AG08396 (cell line): ENCODE results near the gene KIDINS220.
A peak's percentile ranks its signal among the peaks of the same experiment; 100 is the strongest.

Experiments used
- DNase-seq: peaks from one replicate; pipeline ENCODE4 v3.0.0; 2012; ENCODE audit warnings: low spot score, mixed read lengths

Gene KIDINS220

DNA sequence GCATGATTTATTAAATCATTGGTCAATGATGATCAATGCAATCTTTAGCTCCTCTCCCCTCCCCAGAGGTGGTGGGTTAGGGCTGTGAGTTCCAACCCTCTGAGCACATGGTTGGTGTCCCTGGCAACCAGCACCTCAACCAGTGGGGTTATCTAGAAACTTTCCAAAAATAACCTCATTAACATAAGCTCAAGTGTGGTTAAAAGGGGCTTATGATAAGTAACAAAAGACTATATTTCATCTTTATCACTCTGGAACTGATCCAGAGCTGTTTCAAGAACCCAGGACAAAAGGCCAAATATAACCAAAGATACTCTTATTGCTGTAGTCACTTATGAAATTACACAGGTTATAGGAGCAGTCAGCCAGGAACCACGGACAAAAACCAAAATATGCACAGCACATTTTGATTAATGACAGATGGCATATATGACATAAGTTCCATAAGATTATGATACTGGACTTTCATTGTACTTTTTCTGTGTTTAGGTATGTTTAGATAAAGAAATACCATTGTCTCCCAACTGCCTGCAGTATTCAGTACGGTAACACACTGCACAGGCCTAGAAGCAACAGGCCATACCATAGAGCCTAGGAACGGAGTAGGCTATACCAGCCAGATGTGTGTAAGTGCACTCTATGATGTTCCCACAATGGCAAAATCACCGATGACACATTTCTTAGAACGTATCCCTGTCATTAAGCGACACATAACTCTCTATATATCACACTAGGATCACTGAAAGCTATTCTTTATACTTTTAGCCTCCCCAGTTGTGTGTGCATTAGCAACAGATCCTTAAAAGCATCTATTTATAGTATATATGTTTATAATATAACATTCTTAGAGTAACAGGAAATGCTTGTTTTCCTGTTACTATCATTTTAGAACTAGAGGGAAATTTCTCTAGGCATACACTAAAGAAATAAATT is 31.9 kb downstream of the KIDINS220 start:
- DNase-seq = no peak

DNA sequence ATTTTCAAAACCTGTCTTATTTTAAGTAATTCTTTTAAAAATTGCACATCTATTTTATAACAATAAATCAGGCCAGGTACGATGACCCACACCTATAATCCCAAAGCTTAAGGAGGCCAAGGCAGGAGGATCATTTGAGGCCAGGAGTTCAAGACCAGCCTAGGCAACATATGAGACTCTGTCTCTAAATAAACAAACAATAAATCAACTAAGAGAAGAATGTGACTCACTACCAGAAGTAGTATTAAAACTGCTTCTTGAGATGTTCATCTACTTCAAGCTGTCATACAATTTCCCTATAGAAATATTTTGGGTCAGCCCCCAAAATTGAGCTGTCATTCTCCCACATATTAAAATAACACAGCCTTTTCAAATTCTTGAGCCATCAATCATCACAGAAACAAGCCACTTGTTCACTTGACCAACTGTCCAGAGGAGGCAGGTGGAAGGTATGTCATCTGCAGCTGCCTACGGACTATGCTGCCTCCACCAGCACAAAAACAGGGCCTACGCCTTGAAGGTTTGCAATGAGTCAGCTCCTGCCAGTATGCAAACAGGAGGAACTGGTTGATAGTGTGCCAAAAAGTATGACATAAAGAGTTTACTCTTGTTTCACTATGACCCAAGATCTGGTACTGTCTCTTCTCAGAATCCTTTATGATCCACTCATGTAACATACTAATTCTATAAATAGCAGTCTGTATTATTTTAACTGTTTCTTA is 33.6 kb downstream of the KIDINS220 start:
- peak; percentile 70 for DNase-seq

DNA sequence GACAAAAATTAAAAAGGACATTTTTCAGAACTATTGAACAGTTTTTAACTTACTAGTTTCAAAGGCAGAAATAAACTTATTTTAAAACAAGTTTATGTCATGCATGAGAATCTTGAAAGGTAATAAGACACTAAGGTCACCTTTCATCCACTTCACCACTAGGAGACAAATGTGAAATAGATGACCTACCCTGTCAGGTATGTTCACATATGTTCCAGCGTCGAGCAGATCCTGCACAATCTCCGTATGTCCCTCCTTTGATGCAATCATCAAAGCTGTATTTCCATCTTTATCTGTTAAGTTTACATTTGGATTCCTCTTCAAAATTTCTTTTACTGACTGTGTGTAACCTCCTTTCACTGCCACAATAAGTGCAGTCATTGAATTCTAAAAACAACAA is 34.7 kb downstream of the KIDINS220 start:
- DNase-seq = no peak

DNA sequence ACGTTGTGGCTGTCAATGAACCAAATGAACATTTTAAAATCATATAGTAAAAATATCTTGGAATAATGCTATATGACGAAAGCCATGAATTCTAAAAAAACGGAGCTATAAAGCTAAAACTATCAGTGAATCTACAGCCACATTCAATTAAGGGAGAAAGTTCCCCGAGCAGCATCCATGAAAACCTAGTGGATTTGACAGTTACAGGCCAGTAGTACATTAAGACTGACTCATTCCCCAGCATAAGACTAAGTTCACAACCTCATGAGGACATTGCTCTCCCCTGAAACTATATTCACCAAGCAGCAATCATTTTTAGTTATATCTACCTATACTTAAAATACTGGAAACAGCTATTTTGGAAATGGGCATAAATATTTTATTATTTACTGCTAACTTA is 36.6 kb downstream of the KIDINS220 start:
- no peak for DNase-seq

DNA sequence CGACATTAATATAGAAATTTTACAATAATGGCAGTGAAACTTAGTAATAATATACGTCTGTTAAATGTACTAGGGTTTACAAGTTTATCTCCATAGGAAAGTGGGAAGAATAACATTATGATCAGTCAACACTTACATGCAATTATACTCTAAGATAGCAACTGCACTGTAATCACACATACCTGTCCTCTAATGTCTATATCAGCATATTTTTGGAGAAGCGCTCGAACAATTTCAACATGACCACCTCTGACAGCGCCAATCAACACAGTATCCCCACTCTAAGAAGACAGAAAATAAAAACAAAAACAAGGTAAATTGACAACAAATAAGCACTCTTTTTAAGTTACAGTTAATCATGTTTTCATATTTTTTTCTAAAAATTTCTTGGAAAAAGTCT is 37.2 kb downstream of the KIDINS220 start:
- DNase-seq = no peak

DNA sequence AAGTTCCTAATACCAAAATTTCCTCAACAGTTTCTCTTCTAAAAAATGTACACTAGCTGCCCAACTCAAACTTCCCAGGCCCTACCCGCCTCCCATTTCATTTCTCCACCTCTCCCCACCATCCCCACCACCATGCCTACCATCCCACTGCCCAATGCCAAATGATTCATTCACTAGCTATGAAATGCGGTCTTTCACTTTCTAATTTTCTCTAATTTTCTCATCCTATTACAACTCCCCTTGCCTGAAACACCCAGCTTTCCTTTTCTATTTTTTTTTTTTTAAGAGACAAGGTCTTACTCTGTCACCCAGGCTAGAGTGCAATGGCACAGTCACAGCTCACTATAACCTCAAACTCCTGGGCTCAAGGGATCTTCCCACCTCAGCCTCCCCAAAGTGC is 38.4 kb downstream of the KIDINS220 start:
- no peak for DNase-seq

DNA sequence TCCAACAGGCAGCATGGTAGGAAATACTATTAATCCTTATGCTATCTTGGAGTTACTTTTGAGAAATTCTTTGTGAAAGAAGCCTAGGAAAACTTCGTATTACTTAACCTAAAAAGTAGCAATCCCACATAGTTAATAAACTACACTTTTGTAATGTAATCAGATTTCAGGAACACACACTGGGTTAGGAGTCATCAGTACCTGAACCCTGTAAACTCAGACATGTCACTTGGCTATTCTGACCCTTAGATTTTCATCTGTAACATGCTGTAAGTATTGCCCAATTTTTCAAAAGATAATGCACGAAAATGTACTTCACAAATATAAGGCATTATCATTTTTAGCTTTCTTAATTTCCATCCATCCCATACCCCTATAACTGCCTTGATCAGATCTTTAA is 39.0 kb downstream of the KIDINS220 start:
- DNase-seq = no peak

DNA sequence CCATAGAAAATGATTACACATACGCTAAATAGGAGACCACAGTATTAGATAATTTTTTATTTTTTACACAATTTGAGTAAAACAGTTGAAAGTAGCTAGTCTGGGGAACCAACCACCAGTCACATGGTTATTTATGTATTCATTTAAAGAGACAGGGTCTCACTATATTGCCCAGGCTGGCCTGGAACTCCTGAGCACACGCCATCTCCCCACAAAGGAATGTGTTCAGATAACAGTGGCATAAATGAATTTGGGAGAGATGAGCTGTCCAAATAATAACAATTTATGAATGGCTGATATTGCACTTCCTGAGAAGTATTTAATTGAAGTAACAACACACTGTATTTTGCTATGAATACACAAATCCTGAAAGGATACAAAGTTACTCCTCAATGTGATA is 39.7 kb downstream of the KIDINS220 start:
- no peak for DNase-seq

DNA sequence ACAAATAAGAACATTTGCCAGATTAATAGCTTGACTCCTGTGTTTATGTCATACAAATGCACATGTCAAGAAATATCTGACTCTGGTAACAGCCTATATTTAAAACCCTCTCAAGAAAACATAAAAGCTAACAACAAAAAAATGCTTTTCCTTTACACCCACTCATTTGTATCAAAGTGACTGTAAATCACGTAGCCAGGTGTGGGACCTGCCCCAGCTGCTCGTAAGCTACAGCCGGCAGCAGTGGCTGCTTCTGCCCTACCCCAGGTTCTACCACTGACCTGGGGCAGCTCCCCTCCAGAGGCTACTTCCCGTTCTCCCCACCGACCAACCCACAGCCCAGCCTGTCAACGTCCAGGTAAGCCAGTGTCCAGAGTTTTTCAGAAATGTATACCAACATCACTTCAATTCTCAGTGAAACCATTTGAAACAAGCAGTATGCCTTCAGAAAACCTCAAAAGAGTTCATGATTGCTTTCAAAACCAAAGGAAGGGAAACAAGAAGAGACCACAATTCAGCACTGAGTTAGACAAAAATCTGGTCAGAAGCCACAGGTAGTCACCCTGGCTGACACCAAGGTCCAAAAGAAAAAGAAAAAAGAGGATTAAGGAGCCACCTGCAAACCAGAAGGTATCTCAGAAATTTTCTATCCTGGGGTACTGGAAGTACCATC is 40.4 kb downstream of the KIDINS220 start:
- no peak for DNase-seq

DNA sequence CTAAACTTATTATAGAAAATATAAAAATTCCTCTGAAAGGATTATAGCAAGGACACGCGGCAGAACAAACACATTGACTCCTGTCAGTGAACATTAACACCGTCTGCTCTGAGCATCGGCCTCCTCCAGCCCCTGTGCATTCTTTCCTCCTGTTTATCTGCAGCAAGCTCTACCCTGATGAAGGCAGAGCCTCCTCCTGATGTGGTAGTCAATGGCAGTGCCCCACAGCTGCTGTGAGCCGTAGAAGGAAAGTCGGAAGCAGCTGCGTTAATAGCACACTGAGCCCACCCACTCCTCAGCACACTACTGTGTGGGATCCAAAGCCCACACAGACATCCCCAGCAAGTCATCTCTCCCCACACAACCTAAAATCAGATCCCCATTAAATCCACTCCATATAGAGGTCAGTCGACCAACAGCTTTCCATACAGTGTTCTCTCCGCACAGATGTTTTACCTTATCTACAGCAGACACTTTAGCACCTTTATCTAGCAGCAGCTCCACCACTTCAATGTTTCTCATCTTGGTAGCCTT is 41.0 kb downstream of the KIDINS220 start:
- no peak for DNase-seq

DNA sequence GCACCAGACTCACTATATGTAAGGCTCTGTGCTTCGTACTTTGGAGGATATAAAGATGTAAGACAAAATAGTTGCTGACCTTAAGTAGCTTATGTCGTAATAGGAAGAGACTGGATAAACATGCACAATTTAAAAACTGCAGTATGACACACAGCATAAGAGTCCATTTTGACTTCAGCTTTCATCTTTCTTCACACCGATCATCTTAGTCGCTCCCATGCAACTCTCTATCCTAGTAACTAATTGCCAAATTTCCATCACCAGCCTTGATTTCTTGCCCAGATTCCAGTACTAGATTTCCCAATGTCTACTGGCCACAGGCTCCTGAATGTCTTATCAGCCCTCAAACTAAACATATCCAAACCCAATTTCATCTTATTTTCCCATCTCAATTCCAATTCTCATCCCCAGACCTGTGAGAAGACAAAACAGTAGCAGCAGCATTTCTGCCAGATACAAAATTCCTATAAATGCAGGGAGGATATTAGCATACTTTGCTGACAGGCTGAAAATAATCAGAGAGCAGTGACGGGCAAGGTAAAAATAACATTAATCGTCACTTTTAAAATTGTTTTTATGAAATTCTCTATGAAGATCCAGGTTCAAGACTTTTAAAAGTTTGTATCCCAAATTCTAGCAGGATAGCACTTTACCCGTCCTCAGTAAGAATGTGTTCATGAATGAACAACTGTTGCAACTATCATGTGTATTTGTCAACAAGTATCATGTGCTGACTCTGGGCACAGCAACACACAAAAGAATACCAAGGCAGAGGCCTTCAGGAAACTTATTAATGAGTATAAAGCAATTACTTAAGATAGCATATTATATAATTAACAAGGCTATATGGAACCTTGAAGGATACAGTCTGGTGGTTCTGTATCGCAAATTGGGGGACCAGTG is 42.2 kb downstream of the KIDINS220 start:
- peak; percentile 45 for DNase-seq

DNA sequence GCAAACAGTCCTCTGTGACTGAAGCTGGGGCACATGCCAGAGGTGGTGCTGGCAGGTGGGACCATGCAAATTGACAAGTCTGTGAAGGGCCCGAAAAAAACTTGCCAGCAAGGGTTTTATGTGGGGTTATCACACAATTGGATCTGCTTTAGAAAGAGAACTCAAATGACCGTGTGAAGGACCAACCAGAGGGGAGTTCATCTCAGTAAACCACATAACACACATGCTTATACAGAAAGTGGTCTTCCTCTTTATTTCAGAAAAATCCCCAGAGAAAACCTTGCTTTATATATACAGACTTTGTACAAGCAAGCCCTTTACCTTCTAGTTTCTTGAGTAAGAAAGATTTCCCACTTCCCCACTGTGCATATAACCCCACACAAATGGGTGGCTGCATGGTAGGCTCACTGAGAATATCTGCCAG is 46.7 kb downstream of the KIDINS220 start:
- DNase-seq = no peak

DNA sequence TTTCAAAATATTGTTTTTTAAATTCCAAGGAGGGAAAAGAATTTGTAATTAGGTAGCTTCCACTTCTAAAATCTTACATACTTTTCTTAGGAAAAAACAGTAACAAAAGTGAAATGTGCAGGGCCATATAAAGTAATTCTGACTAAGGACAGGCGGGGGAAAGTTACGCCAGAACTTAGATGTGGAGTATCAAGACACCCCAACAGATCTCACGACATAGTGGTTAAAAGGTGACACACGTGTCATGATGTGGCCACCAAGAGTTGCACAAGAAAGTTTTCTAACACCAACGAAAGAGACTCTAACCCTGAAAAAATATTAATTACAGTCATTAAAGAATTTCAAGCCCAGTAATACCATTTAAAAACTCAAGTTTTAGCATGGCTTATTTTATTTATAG is 51.0 kb downstream of the KIDINS220 start:
- DNase-seq = no peak

DNA sequence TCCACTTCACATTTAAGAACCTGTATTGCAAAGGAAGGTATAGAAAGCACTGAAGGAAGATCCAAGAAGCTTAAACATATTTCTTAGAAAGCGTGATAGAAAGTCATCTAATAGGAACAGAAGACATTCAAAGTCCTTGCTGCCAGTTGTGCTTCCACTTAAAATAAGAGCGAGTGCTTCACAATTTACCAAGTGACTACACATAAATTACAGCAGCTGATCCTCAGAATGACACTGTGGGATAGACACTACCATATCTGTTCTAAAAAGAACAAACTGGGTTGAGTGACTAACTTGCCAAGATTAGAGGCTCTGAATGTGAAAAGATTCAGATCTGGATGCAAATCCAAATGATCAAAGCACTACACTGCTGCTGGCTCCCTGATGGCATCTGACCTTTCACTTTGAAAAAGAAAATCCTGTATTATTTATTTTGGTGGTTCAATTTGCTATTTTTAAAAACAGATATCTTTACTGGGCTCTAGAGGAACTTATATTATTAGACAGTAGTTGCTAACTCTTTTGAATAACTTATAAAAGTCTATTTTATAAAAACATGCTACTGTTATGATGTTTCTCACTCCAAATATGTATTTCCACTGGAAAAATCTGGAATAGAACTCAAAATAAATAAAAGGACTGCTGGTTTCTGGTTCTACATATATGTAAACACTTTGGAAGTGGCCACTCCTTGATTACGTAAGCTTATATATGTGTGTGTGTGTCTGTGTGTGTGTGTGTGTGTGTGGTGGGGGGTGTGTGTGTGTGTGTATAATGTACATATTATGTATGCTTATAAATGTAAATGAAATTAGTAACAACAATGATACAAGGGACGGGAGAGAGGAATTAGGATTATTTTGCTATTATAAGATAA is 57.4 kb downstream of the KIDINS220 start:
- DNase-seq = no peak

DNA sequence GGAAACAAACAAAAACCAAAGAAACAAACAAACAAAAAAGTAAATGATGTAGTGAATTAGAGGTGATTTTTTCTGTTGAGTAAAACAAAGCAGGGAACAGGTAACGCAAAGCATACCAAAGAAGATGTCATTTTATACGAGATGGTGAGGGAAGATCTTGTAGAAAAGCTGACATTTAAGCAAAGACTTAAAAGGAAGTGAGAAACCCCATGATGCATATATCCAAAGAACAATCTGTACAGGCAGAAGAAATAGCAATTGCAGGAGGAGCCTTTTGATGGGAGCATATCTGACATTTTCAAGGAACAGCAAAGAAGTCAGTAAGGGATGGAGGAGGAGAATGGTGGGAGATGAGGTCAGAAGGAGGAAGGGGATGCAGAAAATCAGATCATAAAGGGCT is 63.0 kb downstream of the KIDINS220 start:
- no peak for DNase-seq

DNA sequence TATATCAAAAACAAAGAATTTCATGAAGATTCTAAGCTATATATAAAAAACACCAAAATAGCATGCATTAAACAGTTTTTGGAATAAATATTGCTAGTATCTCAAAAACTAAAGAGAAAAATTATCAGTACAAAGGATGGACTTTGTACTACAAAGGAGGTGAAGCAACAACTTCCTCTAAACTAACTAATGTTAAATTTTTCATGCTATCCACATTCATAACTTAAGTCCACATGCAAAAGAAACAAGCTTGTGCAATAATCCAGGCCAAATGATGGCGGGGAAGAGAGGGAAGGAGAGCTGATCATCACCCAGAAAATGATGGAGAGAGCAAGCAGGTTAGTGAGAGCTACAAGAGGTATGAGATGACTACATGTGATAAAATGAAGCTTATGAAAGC is 70.1 kb downstream of the KIDINS220 start:
- no peak for DNase-seq

DNA sequence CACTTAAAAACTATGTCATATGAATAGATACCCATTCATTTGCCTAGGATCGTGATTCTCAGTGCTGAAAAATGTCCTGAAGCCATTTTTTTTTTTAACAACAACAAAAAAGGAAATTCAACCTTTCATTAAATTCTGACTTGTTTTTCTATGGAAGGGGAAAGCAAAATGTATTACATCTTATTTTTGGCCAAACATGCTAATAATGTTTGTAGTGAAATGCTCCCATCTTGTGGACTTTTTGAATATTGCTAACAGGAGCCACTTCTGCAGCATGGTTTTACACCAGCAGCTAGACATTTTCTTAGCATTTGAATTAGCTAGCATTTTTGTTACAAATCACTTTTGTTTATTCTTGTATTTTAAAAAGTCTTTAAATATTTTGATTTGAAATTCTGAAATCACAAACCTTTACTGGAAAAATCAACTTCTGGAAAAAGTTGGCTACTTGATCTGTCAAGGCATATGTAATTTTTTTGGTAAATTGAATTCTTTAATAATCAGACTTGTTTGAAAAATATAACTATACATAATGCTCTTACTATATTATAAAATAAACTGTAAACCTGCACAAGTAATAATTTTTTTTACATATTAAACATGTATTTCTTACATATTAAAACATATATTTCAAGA is 75.8 kb downstream of the KIDINS220 start:
- DNase-seq = peak; percentile 36

DNA sequence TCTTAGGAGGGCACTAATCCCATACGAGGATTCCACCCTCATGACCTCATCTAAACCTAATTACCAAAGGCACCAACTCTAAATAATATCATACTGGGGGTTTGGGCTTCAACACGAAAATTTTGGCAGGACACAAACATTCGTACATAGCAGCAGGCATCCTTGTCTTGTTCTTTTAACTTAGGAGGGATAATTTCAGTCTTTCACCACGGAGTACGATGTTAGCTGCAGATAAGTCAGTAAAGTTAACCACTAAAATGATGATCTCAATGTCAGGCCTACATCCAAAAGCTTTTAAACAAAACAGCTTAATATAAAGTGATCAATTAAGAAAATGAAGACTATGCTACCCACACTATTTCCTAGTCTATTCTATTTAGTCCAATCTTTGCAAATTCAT is 80.7 kb downstream of the KIDINS220 start:
- DNase-seq = no peak

DNA sequence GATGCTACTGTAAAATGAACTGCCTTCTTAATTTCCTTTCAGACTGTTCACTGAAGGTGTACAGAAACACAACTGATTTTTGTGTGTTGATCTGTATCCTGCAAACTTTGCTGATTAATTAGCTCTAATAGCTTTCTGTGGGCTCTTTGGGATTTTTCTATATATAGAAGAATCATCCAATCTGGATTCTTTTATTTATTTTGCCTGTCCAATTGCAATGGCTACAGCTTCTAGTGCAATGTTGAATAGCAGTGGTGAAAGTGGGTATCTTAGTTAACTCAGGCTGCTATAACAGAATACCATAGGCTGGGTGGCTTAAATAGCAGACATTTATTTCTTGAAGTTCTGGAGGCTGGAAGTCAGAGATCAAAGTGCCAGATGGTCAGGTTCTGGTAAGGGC is 81.2 kb downstream of the KIDINS220 start:
- DNase-seq = no peak
